ENCODE data around the gene AHCYL1. TPM values are rescaled to one million over a fixed set of nuclear protein-coding genes. Genes with fewer than 3 reads are reported as not detected.

The AHCYL1 gene
- total and polyA plus RNA-seq, 2 experiments from 2014 or later, result 56.2 to 97.6 TPM

- Histone ChIP-seq H3K27me3 (no peaks in the 10 kb centered on the region), H3K4me1 (ENCODE audit: insufficient read depth) (peaks cover 35% of the 10 kb centered on the region), H3K27ac (peak overlapping the region; percentile 72), H3K36me3 (replicated peaks; ENCODE audit: insufficient read depth, low read depth) (no peaks in the 10 kb centered on the region), H2AFZ (no peak overlapping the region), H3K9me3 (ENCODE audit: low read depth) (no peaks in the 10 kb centered on the region), H3K9me2 (replicated peaks; ENCODE audit: insufficient read depth) (no peaks in the 10 kb centered on the region), H3K4me3 (no peak overlapping the region), H3K4me2 (peak overlapping the region; percentile 8), H3K79me2 (peaks cover 100% of the 10 kb centered on the region), H4K20me1 (ENCODE audit: insufficient read depth, poor library complexity, severe bottlenecking) (peaks cover 39% of the 10 kb centered on the region)
- no peak for DNase-seq (ENCODE audit: low spot score)
- TF ChIP-seq EZH2phosphoT487 (IDR thresholded peaks at IDR 0.05; ENCODE audit: low read depth, severe bottlenecking, unreplicated experiment) (no peak), EZH2 (IDR thresholded peaks at IDR 0.05; ENCODE audit: borderline replicate concordance) (no peak), CTCF (IDR thresholded peaks at IDR 0.05; ENCODE audit: poor library complexity) (no peak)
- WGBS (ENCODE audit: low lambda C conversion rate, missing lambda C conversion rate), result 47% methylated on average over 7 of the region's 7 CpGs
Observed at GRCh38 chr1:109997204-109997866, 12.8 kb downstream of the AHCYL1 start.

- DNase-seq (ENCODE audit: low spot score), result no peak
- Histone ChIP-seq H3K27ac (peak overlapping the region; percentile 72), H2AFZ (no peak overlapping the region), H4K20me1 (ENCODE audit: insufficient read depth, poor library complexity, severe bottlenecking) (peaks cover 39% of the 10 kb centered on the region), H3K27me3 (no peaks in the 10 kb centered on the region), H3K9me2 (replicated peaks; ENCODE audit: insufficient read depth) (no peaks in the 10 kb centered on the region), H3K4me3 (no peak overlapping the region), H3K4me2 (peak overlapping the region; percentile 8), H3K36me3 (replicated peaks; ENCODE audit: insufficient read depth, low read depth) (no peaks in the 10 kb centered on the region), H3K4me1 (ENCODE audit: insufficient read depth) (peaks cover 39% of the 10 kb centered on the region), H3K9me3 (ENCODE audit: low read depth) (no peaks in the 10 kb centered on the region), H3K79me2 (peaks cover 100% of the 10 kb centered on the region)
- TF ChIP-seq EZH2 (IDR thresholded peaks at IDR 0.05; ENCODE audit: borderline replicate concordance) (no peak), CTCF (IDR thresholded peaks at IDR 0.05; ENCODE audit: poor library complexity) (no peak), EZH2phosphoT487 (IDR thresholded peaks at IDR 0.05; ENCODE audit: low read depth, severe bottlenecking, unreplicated experiment) (no peak)
Observed at GRCh38 chr1:109997867-109998229, 13.3 kb downstream of the AHCYL1 start.

GRCh38 chr1:110002695-110003094 is 18.1 kb downstream of the AHCYL1 start:
- no peaks in the 10 kb centered on the region for H3K9me2 ChIP-seq (replicated peaks; ENCODE audit: insufficient read depth)
- no peak overlapping the region for H3K4me3 ChIP-seq
- WGBS (ENCODE audit: low lambda C conversion rate, missing lambda C conversion rate), result 90% methylated on average over 1 of the region's 1 CpG
- DNase-seq (ENCODE audit: low spot score), result no peak
- peak overlapping the region; percentile 69 for H3K4me2 ChIP-seq
- peaks cover 32% of the 10 kb centered on the region for H4K20me1 ChIP-seq (ENCODE audit: insufficient read depth, poor library complexity, severe bottlenecking)
- H3K9me3 ChIP-seq (ENCODE audit: low read depth), result no peaks in the 10 kb centered on the region
- no peaks in the 10 kb centered on the region for H3K36me3 ChIP-seq (replicated peaks; ENCODE audit: insufficient read depth, low read depth)
- H3K27me3 ChIP-seq, result no peaks in the 10 kb centered on the region
- peak overlapping the region; percentile 91 for H3K27ac ChIP-seq
- H2AFZ ChIP-seq, result no peak overlapping the region
- peaks cover 42% of the 10 kb centered on the region for H3K4me1 ChIP-seq (ENCODE audit: insufficient read depth)
- H3K79me2 ChIP-seq, result peaks cover 90% of the 10 kb centered on the region
- TF ChIP-seq EZH2phosphoT487 (IDR thresholded peaks at IDR 0.05; ENCODE audit: low read depth, severe bottlenecking, unreplicated experiment) (no peak), EZH2 (IDR thresholded peaks at IDR 0.05; ENCODE audit: borderline replicate concordance) (no peak), CTCF (IDR thresholded peaks at IDR 0.05; ENCODE audit: poor library complexity) (no peak)

All from hepatocyte (in vitro differentiated cells).